A673 (cell line): ENCODE measurements around the gene PFKP. TPM values are rescaled to one million over a fixed set of nuclear protein-coding genes. Genes with fewer than 3 reads are reported as not detected.

Experiments used
- BruUV-seq: library from RNA; stranded (reverse); fragments of 400-500 nt; replicated peaks from 2 replicates; lab custom pipeline; 2021; lab: Mats Ljungman, UMichigan
- CTCF ChIA-PET: fragments of 300-600 bp; sonication (Branson Sonifier 250); formaldehyde crosslinking; loops from one replicate; lab custom pipeline; 2022; ENCODE audit warnings: antibody characterized with exemption; lab: Charles Lee
- POLR2A ChIA-PET: fragments of 300-600 bp; sonication (Branson Sonifier 250); formaldehyde crosslinking; loops from one replicate; lab custom pipeline; 2022; ENCODE audit warnings: antibody characterized with exemption; ENCODE audit not compliant: low non-redundant PET; lab: Charles Lee
- DNase-seq: peaks from one replicate; pipeline ENCODE4 v3.0.0-alpha.2; 2015; ENCODE audit warnings: low spot score
- H3K27ac ChIP-seq: fragments of 200-600 bp; sonication (generic); 2 replicates; pipeline ENCODE4 v1.5.1; 2016; ENCODE audit warnings: mixed run types, low read depth, mild to moderate bottlenecking, mixed read lengths, antibody characterized with exemption, low read length; ENCODE audit not compliant: poor library complexity, severe bottlenecking
- H3K27me3 ChIP-seq: fragments of 200-600 bp; sonication (generic); replicated peaks from 2 replicates; pipeline ENCODE4 v1.6.1; 2017; ENCODE audit warnings: mixed run types, low read depth, mild to moderate bottlenecking, mixed read lengths, antibody characterized with exemption, low read length; ENCODE audit not compliant: insufficient read depth, poor library complexity
- H3K36me3 ChIP-seq: fragments of 200-600 bp; sonication (generic); 2 replicates; pipeline ENCODE4 v1.6.1; 2016; ENCODE audit warnings: mixed run types, mild to moderate bottlenecking, mixed read lengths, antibody characterized with exemption, low read length; ENCODE audit not compliant: insufficient read depth, poor library complexity, severe bottlenecking
- H3K4me1 ChIP-seq: fragments of 200-600 bp; sonication (generic); 2 replicates; pipeline ENCODE4 v1.6.1; 2017; ENCODE audit warnings: mixed run types, mild to moderate bottlenecking, mixed read lengths, antibody characterized with exemption, low read length; ENCODE audit not compliant: insufficient read depth, poor library complexity, severe bottlenecking
- H3K4me3 ChIP-seq: fragments of 200-600 bp; sonication (generic); 2 replicates; pipeline ENCODE4 v1.5.1; 2016; ENCODE audit warnings: low read depth, mixed run types, mild to moderate bottlenecking, mixed read lengths, low read length; ENCODE audit not compliant: poor library complexity, severe bottlenecking
- H3K9me3 ChIP-seq: fragments of 200-600 bp; sonication (generic); 2 replicates; pipeline ENCODE4 v1.6.1; 2016; ENCODE audit warnings: mixed run types, low read depth, mild to moderate bottlenecking, mixed read lengths, antibody characterized with exemption, low read length; ENCODE audit not compliant: poor library complexity, severe bottlenecking
- CTCF ChIP-seq: fragments of 300-800, 200-600 bp; sonication (generic); conservative IDR thresholded peaks from 2 replicates; pipeline ENCODE4 v1.5.1; 2017; ENCODE audit warnings: low read depth, mild to moderate bottlenecking, antibody characterized with exemption, low read length, moderate library complexity, mixed read lengths
- EZH2 ChIP-seq: fragments of 200-600 bp; sonication (generic); IDR thresholded peaks from 2 replicates; pipeline ENCODE4 v1.6.1; 2017; ENCODE audit warnings: borderline replicate concordance, low read depth, mild to moderate bottlenecking, mixed read lengths, antibody characterized with exemption, low read length; ENCODE audit not compliant: poor library complexity, severe bottlenecking
- intact Hi-C: fragments of 100-400 bp; cut with micrococcal nuclease; formaldehyde crosslinking; loops from one replicate; pipeline ENCODE4 v1.10.0; 2022; ENCODE audit not compliant: unreplicated experiment
- total RNA-seq: library from RNA; stranded (reverse); gene quantifications from 2 replicates; pipeline ENCODE4 v1.2.3, GENCODE V29; 2021

Gene PFKP
- total RNA-seq, 1 experiment from 2014 or later, result 232 TPM

DNA sequence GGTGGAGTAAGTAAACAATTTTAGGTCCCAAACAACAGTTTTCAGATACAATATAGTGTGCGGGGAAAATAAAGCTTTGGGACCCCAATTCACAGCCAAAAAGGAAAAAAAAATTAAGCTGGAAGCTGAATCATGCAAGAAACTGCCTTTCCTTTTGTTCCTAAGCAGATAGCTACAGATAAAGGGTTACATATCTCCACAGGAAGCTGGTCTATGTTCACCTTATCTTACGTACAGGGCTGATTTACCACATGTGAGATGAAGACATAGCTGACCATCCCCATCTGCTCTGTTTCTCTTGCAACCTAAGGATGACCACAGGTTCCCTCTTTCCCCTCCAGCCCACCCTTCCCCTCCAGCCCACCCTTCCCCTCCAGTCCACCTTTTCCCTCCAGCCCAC, 14.2 kb upstream of the PFKP start:
- Histone ChIP-seq H3K27me3 (no peaks in the 10 kb centered on the region), H3K9me3 (no peaks in the 10 kb centered on the region), H3K4me1 (no peaks in the 10 kb centered on the region), H3K4me3 (no peak overlapping the region), H3K36me3 (no peaks in the 10 kb centered on the region), H3K27ac (no peak overlapping the region)
- CTCF ChIA-PET, result no interaction called here
- DNase-seq, result no peak
- BruUV-seq, result no TSS peak
- POLR2A ChIA-PET, result no interaction called here
- no peak for TF ChIP-seq CTCF
- TF ChIP-seq EZH2, result no peak
- intact Hi-C loops, result no loop called here

GRCh38 chr10:3054183-3054850, 13.0 kb upstream of the PFKP start:
- TF ChIP-seq EZH2 (no peak), CTCF (no peak)
- no peaks in the 10 kb centered on the region for H3K4me1 ChIP-seq
- CTCF ChIA-PET, result no interaction called here

GRCh38 chr10:3054851-3055199, 12.5 kb upstream of the PFKP start:
- DNase-seq, result no peak
- intact Hi-C loops, result no loop called here
- no peaks in the 10 kb centered on the region for H3K27me3 ChIP-seq
- no peaks in the 10 kb centered on the region for H3K4me1 ChIP-seq
- POLR2A ChIA-PET, result no interaction called here
- H3K4me3 ChIP-seq, result no peak overlapping the region
- no peak for TF ChIP-seq CTCF
- no peak for TF ChIP-seq EZH2
- no peaks in the 10 kb centered on the region for H3K36me3 ChIP-seq
- BruUV-seq, result no TSS peak
- no peak overlapping the region for H3K27ac ChIP-seq
- H3K9me3 ChIP-seq, result no peaks in the 10 kb centered on the region
- CTCF ChIA-PET, result no interaction called here

More at GRCh38 chr10:3054183-3054850, 13.0 kb upstream of the PFKP start:
- BruUV-seq, result no TSS peak
- intact Hi-C loops, result no loop called here
- Histone ChIP-seq H3K9me3 (no peaks in the 10 kb centered on the region), H3K27me3 (no peaks in the 10 kb centered on the region), H3K36me3 (no peaks in the 10 kb centered on the region), H3K27ac (no peak overlapping the region), H3K4me3 (no peak overlapping the region)
- DNase-seq, result no peak
- POLR2A ChIA-PET, result no interaction called here
